Brain microvascular endothelial cell (primary cell): ENCODE data around the gene EXOC6.

Source experiments
- DNase-seq: peaks from one replicate; pipeline ENCODE4 v3.0.0-alpha.2; 2020
- H3K27ac ChIP-seq: fragments of 250-450 bp; sonication (Bioruptor Pico); 2 replicates; pipeline ENCODE4 v1.5.1; 2020; ENCODE audit warnings: mild to moderate bottlenecking, moderate library complexity
- H3K27me3 ChIP-seq: fragments of 250-450 bp; sonication (Bioruptor Pico); replicated peaks from 2 replicates; pipeline ENCODE4 v1.5.1; 2020; ENCODE audit warnings: mild to moderate bottlenecking
- H3K36me3 ChIP-seq: fragments of 250-450 bp; sonication (Bioruptor Pico); replicated peaks from 2 replicates; pipeline ENCODE4 v1.5.1; 2020; ENCODE audit warnings: mild to moderate bottlenecking
- H3K4me3 ChIP-seq: 2 replicates; pipeline ENCODE4 v1.5.1; 2011; ENCODE audit warnings: low read depth, mild to moderate bottlenecking, control low read depth, low read length, moderate library complexity
- CTCF ChIP-seq: IDR thresholded peaks from 2 replicates; pipeline ENCODE4 v1.5.1; 2011; ENCODE audit warnings: low read depth, mild to moderate bottlenecking, moderate library complexity, low read length, control low read depth, inconsistent platforms; ENCODE audit errors: missing control alignments
- in situ Hi-C: cut with HindIII; loops from 2 replicates; pipeline ENCODE4 v1.10.0; 2017; ENCODE audit warnings: low sequenced_read_pairs, low pct_ligation_motif_present

Gene EXOC6

GRCh38 chr10:92822964-92823363 is 25.4 kb upstream of the EXOC6 start:
- TF ChIP-seq CTCF: no peak
- Histone ChIP-seq H3K27ac (peak overlapping the region; percentile 83), H3K27me3 (no peaks in the 10 kb centered on the region), H3K4me3 (no peak overlapping the region), H3K36me3 (no peaks in the 10 kb centered on the region)
- no peak for DNase-seq
- in situ Hi-C loops: no loop called here

DNA sequence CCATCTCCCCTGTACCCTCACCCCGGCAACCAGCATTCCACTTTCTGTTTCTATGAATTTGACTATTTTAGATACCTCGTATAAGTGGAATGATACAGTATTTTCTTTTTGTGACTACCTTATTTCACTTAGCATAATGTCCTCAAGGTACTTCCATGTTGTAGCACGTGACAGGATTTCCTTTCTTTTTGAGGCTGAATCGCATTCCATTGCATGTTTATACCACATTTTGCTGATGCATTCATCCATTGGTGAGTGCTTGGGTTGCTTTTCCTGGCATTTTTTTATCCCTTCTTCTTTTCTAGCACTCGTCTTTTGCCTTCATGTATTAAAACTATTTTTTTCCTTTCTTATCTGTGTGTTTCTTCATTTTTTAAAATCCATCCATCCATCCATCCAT is 22.3 kb upstream of the EXOC6 start:
- no peak overlapping the region for H3K27ac ChIP-seq
- H3K36me3 ChIP-seq: no peaks in the 10 kb centered on the region
- in situ Hi-C loops: no loop called here
- TF ChIP-seq CTCF: no peak
- no peak for DNase-seq
- no peaks in the 10 kb centered on the region for H3K27me3 ChIP-seq
- H3K4me3 ChIP-seq: no peak overlapping the region

DNA sequence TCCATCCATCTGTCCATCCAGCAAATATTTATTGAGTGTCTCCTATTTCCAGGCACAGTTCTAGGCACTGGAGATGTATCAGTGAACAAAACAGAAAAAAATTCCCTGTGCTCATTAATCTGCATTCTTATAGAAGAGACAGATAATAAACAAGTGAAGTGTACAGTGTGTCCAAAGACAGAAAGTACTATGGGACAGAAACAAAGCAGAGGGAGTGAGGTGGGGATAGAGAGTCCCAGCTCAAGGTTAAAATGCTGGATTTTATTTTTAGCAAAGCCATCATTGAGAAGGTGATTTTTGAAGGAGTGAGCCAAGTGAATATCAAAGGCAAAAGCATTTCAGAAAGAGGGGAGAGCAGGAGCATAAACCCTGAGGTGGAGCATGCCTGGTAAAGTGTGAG is 21.8 kb upstream of the EXOC6 start:
- no peak for TF ChIP-seq CTCF

DNA sequence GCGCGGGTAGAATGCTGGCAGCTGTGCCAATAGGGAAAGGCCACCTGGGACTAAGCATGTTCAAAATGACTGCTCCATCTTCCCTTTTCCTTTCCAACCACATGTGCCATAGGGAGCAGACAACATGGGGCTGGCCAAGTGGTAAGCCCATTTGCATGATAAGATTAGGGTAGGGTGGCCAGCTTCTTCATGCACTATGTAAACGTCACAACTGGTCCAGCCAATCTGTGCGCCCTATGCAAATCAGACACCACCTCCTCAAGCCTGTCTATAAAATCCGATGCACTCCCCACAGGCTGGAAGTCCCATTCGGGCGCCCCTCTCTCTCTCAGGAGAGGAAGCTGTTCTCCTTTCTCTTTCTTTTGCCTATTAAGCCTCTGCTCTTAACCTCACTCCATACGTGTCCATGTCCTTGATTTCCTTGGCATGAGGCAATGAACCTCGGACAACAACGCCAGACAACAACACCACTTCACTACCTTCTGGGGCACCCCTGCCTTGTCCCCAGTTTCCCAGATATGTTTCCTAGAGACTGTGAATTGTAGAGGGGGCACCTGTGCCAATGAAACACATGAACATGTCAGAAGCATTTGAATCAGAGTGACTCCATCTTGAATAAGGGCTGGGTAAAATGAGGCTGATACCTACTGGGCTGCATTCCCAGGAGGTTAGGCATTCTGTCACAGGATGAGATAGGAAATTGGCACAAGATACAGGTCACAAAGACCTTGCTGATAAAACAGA is 19.1 kb upstream of the EXOC6 start:
- in situ Hi-C loops: no loop called here
- TF ChIP-seq CTCF: no peak
- Histone ChIP-seq H3K36me3 (no peaks in the 10 kb centered on the region), H3K4me3 (no peak overlapping the region), H3K27me3 (no peaks in the 10 kb centered on the region), H3K27ac (no peak overlapping the region)
- no peak for DNase-seq

More for the DNA sequence above, 21.8 kb upstream of the EXOC6 start:
- in situ Hi-C loops: no loop called here
- Histone ChIP-seq H3K4me3 (no peak overlapping the region), H3K27me3 (no peaks in the 10 kb centered on the region), H3K36me3 (no peaks in the 10 kb centered on the region), H3K27ac (no peak overlapping the region)
- no peak for DNase-seq

- Histone ChIP-seq H3K4me3 (no peak overlapping the region), H3K36me3 (no peaks in the 10 kb centered on the region), H3K27me3 (no peaks in the 10 kb centered on the region), H3K27ac (no peak overlapping the region)
- no peak for DNase-seq
- in situ Hi-C loops: no loop called here
- TF ChIP-seq CTCF: no peak
These were observed 18.4 kb upstream of the EXOC6 start for GRCh38 chr10:92829786-92830377.
